NCI-H345 treated with DMSO at 0.1 percent for 48 hours (cell line): Measurements from ENCODE around the gene CYB5D1.
A peak's percentile ranks its signal among the peaks of the same experiment; 100 is the strongest.

Experiments
- DNase-seq: peaks from one replicate; lab custom pipeline; 2025; ENCODE audit not compliant: unreplicated experiment; lab: John Stamatoyannopoulos, UW

The CYB5D1 gene

GRCh38 chr17:7833011-7833794 is 24.6 kb upstream of the CYB5D1 start:
- DNase-seq = no peak

DNA sequence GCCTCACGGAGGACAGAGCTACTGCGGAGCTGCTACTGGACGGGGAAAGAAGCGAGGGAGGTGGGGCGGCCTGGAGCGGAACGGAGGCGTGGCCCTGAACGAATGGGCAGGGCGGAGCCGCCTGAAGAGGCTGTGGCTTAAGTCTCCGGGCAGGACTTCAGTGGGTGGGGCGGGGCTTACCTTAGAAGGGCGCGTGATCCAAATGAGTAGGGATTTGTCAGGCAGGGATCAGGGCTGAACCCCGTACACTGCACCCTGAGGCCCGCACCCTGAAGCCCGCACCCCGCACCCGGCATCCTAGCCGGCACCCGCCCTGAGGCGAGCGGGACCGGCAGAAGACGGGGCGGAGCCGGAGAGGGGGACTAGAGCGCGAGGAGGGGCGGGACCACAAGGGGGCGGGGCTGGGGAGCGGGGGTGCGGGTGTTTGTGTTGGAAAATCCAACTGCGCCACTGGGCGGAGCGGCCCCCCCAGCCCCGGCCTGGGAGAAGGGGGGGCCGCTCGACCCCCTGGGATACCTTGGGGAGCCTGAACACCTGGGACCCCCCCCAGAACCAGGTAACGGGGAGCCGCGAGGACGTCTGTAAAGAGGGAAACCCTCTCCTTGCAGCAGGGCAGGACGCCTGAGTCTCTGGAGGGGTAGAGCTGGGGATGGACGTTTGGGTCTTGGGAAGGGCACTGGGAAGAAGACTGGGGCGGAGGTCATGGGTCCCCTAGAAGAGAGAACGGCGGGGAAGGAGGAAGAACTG is 23.8 kb upstream of the CYB5D1 start, which contains the start of gene KDM6B:
TSS of gene KDM6B (plus strand) at position 423 of the 747 bp plus-strand sequence. CDS start 11,338 bp downstream, outside the sequence.
- peak; percentile 64 for DNase-seq

- no peak for DNase-seq
Observed at GRCh38 chr17:7834542-7834956, 23.3 kb upstream of the CYB5D1 start.

- DNase-seq = peak; percentile 86
Observed at GRCh38 chr17:7834957-7835813, 22.6 kb upstream of the CYB5D1 start.

DNA sequence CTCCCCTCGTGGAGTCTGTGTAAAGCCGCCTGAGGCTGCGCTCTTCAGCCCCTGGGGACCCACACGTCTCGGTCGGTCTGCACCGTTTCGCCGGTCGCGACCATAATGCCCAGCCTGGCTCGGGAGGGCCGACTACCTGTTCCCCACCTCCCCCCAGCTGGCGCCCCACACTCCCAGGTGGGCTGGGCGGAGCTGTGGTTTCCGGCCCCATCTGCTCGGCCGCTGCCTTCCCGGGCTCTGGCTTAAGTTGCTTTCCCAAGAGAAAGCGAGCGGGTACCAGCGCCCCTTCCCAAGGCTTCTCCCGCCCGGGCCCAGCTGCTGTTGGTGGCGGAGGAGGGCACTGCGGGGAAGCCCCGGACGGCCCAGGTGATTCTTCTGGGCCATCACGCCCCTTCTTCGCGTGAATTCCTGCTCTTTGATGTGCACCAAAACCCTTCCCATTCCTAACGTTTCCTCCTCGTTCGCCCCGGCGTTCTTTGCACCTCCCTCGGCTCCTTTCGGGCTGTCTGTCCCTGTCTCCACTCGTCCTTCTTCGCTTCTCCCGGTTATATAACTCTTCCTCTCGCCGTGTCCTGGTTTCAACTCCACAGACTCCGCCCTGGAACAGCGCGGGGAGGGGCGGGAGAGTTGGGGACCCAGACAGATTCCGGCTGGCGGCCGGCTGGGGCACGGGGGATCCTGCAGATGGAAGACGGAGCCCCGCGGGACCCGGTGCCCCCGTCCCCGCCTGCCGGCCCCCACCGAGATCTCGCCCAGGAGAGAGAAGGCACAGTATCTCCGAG is 21.8 kb upstream of the CYB5D1 start:
- no peak for DNase-seq

- DNase-seq = peak; percentile 78
Observed at GRCh38 chr17:7836596-7837407, 21.0 kb upstream of the CYB5D1 start.

GRCh38 chr17:7837408-7838088 is 20.3 kb upstream of the CYB5D1 start:
- peak; percentile 49 for DNase-seq

- no peak for DNase-seq
Observed at GRCh38 chr17:7838090-7839075, 19.4 kb upstream of the CYB5D1 start.

- DNase-seq = no peak
Observed at GRCh38 chr17:7839190-7839875, 18.5 kb upstream of the CYB5D1 start.

DNA sequence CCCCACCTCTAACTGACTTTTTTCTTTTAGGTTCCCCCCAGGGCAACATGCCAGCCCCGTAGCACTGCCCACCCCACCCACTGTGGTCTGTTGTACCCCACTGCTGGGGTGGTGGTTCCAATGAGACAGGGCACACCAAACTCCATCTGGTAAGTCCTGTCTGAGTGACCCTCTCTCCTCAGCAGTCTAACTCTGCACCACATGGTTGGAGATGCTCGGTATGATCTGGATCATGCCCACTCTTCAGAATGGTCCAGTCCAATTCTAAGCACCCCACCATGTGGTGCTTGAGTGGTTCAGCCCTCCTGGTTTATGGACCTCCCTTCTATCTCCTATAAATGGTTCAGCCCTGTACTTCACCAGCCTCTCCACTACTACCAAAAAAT is 17.9 kb upstream of the CYB5D1 start:
- DNase-seq = no peak

- no peak for DNase-seq
Observed at GRCh38 chr17:7840441-7840840, 17.4 kb upstream of the CYB5D1 start.

DNA sequence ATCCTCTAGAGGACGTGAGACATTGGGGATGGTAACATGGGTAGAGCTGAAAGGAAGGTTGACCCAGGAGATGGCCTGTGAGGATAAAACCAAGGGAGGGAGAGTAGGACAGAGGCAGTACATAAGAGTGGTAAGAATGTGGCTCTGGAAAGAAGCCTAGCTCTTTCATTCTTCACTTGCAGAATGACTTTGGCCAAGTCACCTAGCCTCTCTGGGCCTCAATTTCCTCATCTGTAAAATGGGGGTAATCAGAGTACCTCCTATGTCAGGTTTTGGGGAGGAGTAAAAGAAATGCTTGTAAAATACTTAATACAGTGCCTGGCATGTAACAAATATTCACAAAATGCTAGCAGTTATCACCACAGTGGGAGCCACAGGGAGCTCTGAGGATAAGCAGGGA is 16.9 kb upstream of the CYB5D1 start:
- no peak for DNase-seq

- no peak for DNase-seq
Observed at GRCh38 chr17:7841396-7841914, 16.3 kb upstream of the CYB5D1 start.

DNA sequence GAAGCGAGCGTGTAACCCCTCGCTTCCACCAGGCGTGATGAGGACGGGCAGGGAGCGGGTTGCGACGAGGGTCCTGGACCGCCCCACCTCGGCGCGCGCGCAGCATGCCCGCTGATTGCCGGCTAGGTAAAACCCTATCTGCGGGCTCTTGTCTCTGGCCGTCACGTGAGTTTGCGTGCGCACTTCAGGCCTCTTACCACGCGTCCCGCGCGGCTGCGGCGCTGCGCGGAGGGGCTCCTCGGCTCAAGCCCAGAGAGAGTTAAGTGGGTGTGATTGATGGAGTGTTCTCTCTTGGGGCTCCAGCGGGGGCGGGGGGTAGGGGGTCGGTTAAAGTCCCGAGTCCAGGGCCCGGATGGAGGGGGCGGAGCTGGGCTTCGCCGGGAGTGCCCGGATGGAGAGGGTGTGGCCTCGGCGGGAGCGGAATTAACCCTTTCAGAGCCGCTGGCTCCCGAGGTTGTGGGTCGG is 15.9 kb upstream of the CYB5D1 start:
- DNase-seq = peak; percentile 67

DNA sequence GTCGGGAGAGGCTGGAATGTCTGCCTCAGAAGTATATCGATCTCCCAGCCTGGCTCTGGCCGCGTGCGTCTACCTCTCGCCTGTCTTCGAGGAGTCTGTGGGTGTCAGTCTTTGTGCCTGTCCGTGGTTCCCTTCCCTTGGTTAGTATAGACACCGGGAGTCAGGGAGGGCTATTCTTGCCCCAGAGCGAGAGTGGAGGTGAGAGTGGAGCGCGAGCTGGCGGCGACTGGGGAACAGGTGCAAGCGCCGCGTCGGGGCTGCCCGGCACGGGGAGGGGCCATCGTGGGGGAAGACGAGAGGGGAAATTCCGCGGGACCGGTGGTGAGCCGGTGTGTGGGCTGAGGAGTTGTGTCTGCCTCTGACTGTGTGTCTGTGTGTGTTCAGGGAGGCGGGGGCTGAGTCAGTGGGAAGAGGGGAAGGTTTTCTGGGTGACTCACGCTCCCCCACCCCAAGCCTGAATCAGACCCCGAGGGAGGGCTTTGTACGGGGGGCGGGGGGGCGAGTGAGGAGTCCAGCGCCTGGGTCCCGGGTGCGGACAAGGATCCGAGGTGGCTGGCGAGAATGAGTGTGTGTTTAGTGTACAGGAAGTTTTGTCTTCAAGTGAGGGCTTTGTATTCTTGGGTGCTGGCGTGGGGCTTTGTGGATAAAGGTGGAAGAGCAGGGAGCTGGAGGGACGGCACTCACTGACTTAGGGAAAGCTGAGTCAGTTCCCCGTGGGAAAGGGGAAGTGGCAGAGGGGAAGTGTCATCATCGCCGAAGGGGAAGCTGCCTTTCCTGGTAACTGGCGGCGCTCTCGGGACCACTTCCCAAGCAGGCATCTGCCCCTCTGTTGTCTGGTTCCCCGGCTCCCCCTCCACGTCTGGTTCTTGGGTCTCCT is 15.2 kb upstream of the CYB5D1 start:
- DNase-seq = no peak

GRCh38 chr17:7843257-7843535 is 14.6 kb upstream of the CYB5D1 start:
- no peak for DNase-seq
